Prostate gland (tissue), 2 donors: ENCODE results near the gene BHMT2. TPM values are rescaled to one million over a fixed set of nuclear protein-coding genes. Genes with fewer than 3 reads are reported as not detected.

Source experiments
- DNase-seq: peaks from one replicate; pipeline ENCODE4 v3.0.0-alpha.2; 2019; ENCODE audit warnings: low spot score
- H3K27ac ChIP-seq, 2 donors: fragments of 200-600 bp; sonication (generic); 2 replicates each; pipeline ENCODE4 v1.5.1; 2017 to 2019
- H3K27me3 ChIP-seq: fragments of 200-600 bp; sonication (generic); replicated peaks from 2 replicates; pipeline ENCODE4 v1.5.1; 2019; ENCODE audit not compliant: insufficient read depth
- H3K36me3 ChIP-seq, 2 donors: fragments of 200-600 bp; sonication (generic); 1 replicate in 1 of 2; 2 replicates in 1 of 2; pipeline versions ENCODE4 v1.5.1 to v1.8.1; 2017 to 2019
- H3K4me1 ChIP-seq: fragments of 200-600 bp; sonication (generic); replicated peaks from 2 replicates; pipeline ENCODE4 v1.5.1; 2019
- H3K4me3 ChIP-seq, 2 donors: fragments of 200-600 bp; sonication (generic); 2 replicates each; pipeline ENCODE4 v1.5.1; 2017 to 2019
- H3K9me3 ChIP-seq: fragments of 200-600 bp; sonication (generic); 2 replicates; pipeline ENCODE4 v1.5.1; 2017
- CTCF ChIP-seq, 4 experiments: fragments of 200-600 bp in 2 of 4; fragments of 450-650 bp in 2 of 4; sonication (generic) in 2 of 4; IDR thresholded peaks; 1 replicate in 3 of 4; 2 replicates in 1 of 4; pipeline ENCODE4 v1.5.1; 2016 to 2019; ENCODE audit warnings: antibody characterized with exemption in 4 of 4, mild to moderate bottlenecking in 2 of 4, moderate library complexity in 2 of 4
- POLR2A ChIP-seq: fragments of 450-650 bp; IDR thresholded peaks from one replicate; pipeline ENCODE4 v1.6.1; 2016; ENCODE audit warnings: antibody characterized with exemption, mild to moderate bottlenecking
- POLR2AphosphoS5 ChIP-seq: sonication (generic); formaldehyde crosslinking; IDR thresholded peaks from one replicate; pipeline ENCODE4 v1.6.1; 2017; ENCODE audit warnings: antibody characterized with exemption
- WGBS: methylation state at CpG from one replicate; pipeline ENCODE4 v1.1.5; 2018; 5-methylcytosine and 5-hydroxymethylcytosine counted together
- intact Hi-C: fragments of 100-400 bp; cut with DNase I; formaldehyde crosslinking; loops from one replicate; pipeline ENCODE4 v1.14.2; 2022
- total RNA-seq, 2 donors: library from RNA; depleted of rRNA; stranded (reverse); fragments of >200 nt; gene quantifications; one replicate each; pipeline ENCODE4 v1.1.0, GENCODE V29; 2016

Gene BHMT2
- total RNA-seq, 2 donors from 2014 or later = 4.0 to 7.4 TPM

- WGBS = 89% methylated on average over 2 of the region's 2 CpGs
- DNase-seq = no peak
- H3K4me1 ChIP-seq = no peaks in the 10 kb centered on the region
Observed at GRCh38 chr5:79105868-79106267, 36.3 kb downstream of the BHMT2 start.

GRCh38 chr5:79107020-79107796 lies 37.6 kb downstream of the BHMT2 start:
- H3K36me3 ChIP-seq = no peaks in the 10 kb centered on the region
- TF ChIP-seq POLR2AphosphoS5 (no peak), POLR2A (no peak), CTCF (IDR thresholded peaks at IDR 0.05) (no peak)
- H3K9me3 ChIP-seq = no peaks in the 10 kb centered on the region
- intact Hi-C loops = no loop called here
- H3K27ac ChIP-seq = no peak overlapping the region
- no peak overlapping the region for H3K4me3 ChIP-seq
- WGBS = 78% methylated on average over 7 of the region's 7 CpGs
- H3K4me1 ChIP-seq = no peaks in the 10 kb centered on the region
- H3K27me3 ChIP-seq = peaks cover 11% of the 10 kb centered on the region
- DNase-seq = no peak

More at GRCh38 chr5:79105868-79106267, 36.3 kb downstream of the BHMT2 start:
- Histone ChIP-seq H3K27ac (no peak overlapping the region), H3K36me3 (no peaks in the 10 kb centered on the region), H3K4me3 (no peak overlapping the region), H3K9me3 (no peaks in the 10 kb centered on the region), H3K27me3 (no peaks in the 10 kb centered on the region)
- TF ChIP-seq POLR2A = no peak
- no peak for TF ChIP-seq POLR2AphosphoS5
- TF ChIP-seq CTCF (IDR thresholded peaks at IDR 0.05) = no peak
- intact Hi-C loops = no loop called here

- intact Hi-C loops = no loop called here
- Histone ChIP-seq H3K27ac (no peak overlapping the region), H3K27me3 (peaks cover 15% of the 10 kb centered on the region), H3K4me1 (no peaks in the 10 kb centered on the region), H3K9me3 (no peaks in the 10 kb centered on the region), H3K36me3 (no peaks in the 10 kb centered on the region), H3K4me3 (no peak overlapping the region)
- peak; percentile 11 for DNase-seq
- WGBS = 53% methylated on average over 3 of the region's 3 CpGs
- TF ChIP-seq POLR2AphosphoS5 (no peak), CTCF (IDR thresholded peaks at IDR 0.05) (no peak), POLR2A (no peak)
Observed at GRCh38 chr5:79108086-79108485, 38.5 kb downstream of the BHMT2 start.

GRCh38 chr5:79108792-79109191 lies 39.2 kb downstream of the BHMT2 start:
- Histone ChIP-seq H3K4me1 (no peaks in the 10 kb centered on the region), H3K36me3 (no peaks in the 10 kb centered on the region), H3K9me3 (no peaks in the 10 kb centered on the region), H3K4me3 (no peak overlapping the region), H3K27me3 (peaks cover 15% of the 10 kb centered on the region), H3K27ac (no peak overlapping the region)
- WGBS = 73% methylated on average over 8 of the region's 8 CpGs
- intact Hi-C loops = no loop called here
- no peak for DNase-seq
- TF ChIP-seq POLR2AphosphoS5 (no peak), POLR2A (no peak), CTCF (IDR thresholded peaks at IDR 0.05) (no peak)
